ENCODE results near the gene RPL22L1. TPM values are rescaled to one million over a fixed set of nuclear protein-coding genes. Genes with fewer than 3 reads are reported as not detected.
"Not testable (repeated sequence)": the region's sequence is repeated elsewhere in the genome, so short reads cannot be mapped to it uniquely, and the experiment has no call there.

RPL22L1 gene
- total RNA-seq, 3 donors from 2014 or later (not counting 1 experiment from before 2014, with no cell fraction given) = 41.9 to 53.8 (median 44.8) TPM

- H3K27ac Mint-ChIP-seq = no peak overlapping the region
- no peak for TF ChIP-seq CTCF (IDR thresholded peaks at IDR 0.05)
- no peaks in the 10 kb centered on the region for H3K4me1 ChIP-seq (ENCODE audit: control insufficient read depth, insufficient read depth, low read length)
- no peaks in the 10 kb centered on the region for H3K27me3 ChIP-seq (ENCODE audit: control insufficient read depth, insufficient read depth, low read length)
- no peak overlapping the region for H3K27ac ChIP-seq (ENCODE audit: low read length)
- no peak overlapping the region for H3K4me3 ChIP-seq (ENCODE audit: low read length)
- no peaks in the 10 kb centered on the region for H3K4me1 Mint-ChIP-seq
- DNase-seq (no peak), ATAC-seq (no peak)
- H3K36me3 Mint-ChIP-seq = no peaks in the 10 kb centered on the region
- H3K4me3 Mint-ChIP-seq = no peak overlapping the region
- peaks cover 4 to 22% of the 10 kb centered on the region in 2 donors for H3K27me3 Mint-ChIP-seq (ENCODE audit: low read depth in 2 of 2)
- no peaks in the 10 kb centered on the region for H3K36me3 ChIP-seq (ENCODE audit: control insufficient read depth, insufficient read depth, low read length)
- no peaks in the 10 kb centered on the region for H3K9me3 ChIP-seq (ENCODE audit: control insufficient read depth, insufficient read depth, low read length)
- no peaks in the 10 kb centered on the region for H3K9me3 Mint-ChIP-seq
- intact Hi-C loops (cut with micrococcal nuclease) = no loop called here
Observed at GRCh38 chr3:170889132-170889531, 19.1 kb upstream of the RPL22L1 start.

- H3K4me3 Mint-ChIP-seq; H3K9me3 Mint-ChIP-seq; H3K36me3 ChIP-seq (ENCODE audit: control insufficient read depth, insufficient read depth, low read length); H3K4me3 ChIP-seq (ENCODE audit: low read length); H3K27ac Mint-ChIP-seq; DNase-seq; H3K27ac ChIP-seq (ENCODE audit: low read length); H3K36me3 Mint-ChIP-seq; H3K4me1 Mint-ChIP-seq; ATAC-seq; intact Hi-C loops (cut with micrococcal nuclease); H3K27me3 ChIP-seq (ENCODE audit: control insufficient read depth, insufficient read depth, low read length); H3K9me3 ChIP-seq (ENCODE audit: control insufficient read depth, insufficient read depth, low read length); H3K4me1 ChIP-seq (ENCODE audit: control insufficient read depth, insufficient read depth, low read length): not testable (repeated sequence)
- WGBS (ENCODE audit: insufficient coverage) = 96% methylated on average over 19 of the region's 24 CpGs
- H3K27me3 Mint-ChIP-seq (ENCODE audit: low read depth in 2 of 2) = peaks cover 4 to 22% of the 10 kb centered on the region in 2 donors
Observed at GRCh38 chr3:170884109-170884930, 14.3 kb upstream of the RPL22L1 start.

GRCh38 chr3:170878688-170879087, 8.7 kb upstream of the RPL22L1 start:
- WGBS (ENCODE audit: insufficient coverage) = no CpG with 5 or more reads among the region's 5 CpGs
- H3K9me3 Mint-ChIP-seq; H3K27ac ChIP-seq (ENCODE audit: low read length); H3K4me1 Mint-ChIP-seq; H3K4me3 Mint-ChIP-seq; H3K4me1 ChIP-seq (ENCODE audit: control insufficient read depth, insufficient read depth, low read length); H3K4me3 ChIP-seq (ENCODE audit: low read length); H3K27me3 Mint-ChIP-seq (ENCODE audit: low read depth in 2 of 2); DNase-seq; H3K36me3 Mint-ChIP-seq; H3K9me3 ChIP-seq (ENCODE audit: control insufficient read depth, insufficient read depth, low read length); H3K27ac Mint-ChIP-seq; ATAC-seq; H3K27me3 ChIP-seq (ENCODE audit: control insufficient read depth, insufficient read depth, low read length); H3K36me3 ChIP-seq (ENCODE audit: control insufficient read depth, insufficient read depth, low read length); intact Hi-C loops (cut with micrococcal nuclease): not testable (repeated sequence)

- H3K9me3 ChIP-seq (ENCODE audit: control insufficient read depth, insufficient read depth, low read length); ATAC-seq; H3K9me3 Mint-ChIP-seq; DNase-seq; H3K4me3 ChIP-seq (ENCODE audit: low read length); intact Hi-C loops (cut with micrococcal nuclease); H3K36me3 Mint-ChIP-seq; H3K36me3 ChIP-seq (ENCODE audit: control insufficient read depth, insufficient read depth, low read length); H3K27me3 ChIP-seq (ENCODE audit: control insufficient read depth, insufficient read depth, low read length); H3K27ac ChIP-seq (ENCODE audit: low read length); H3K4me1 ChIP-seq (ENCODE audit: control insufficient read depth, insufficient read depth, low read length); H3K4me3 Mint-ChIP-seq; H3K27ac Mint-ChIP-seq; H3K27me3 Mint-ChIP-seq (ENCODE audit: low read depth in 2 of 2); H3K4me1 Mint-ChIP-seq: not testable (repeated sequence)
- WGBS (ENCODE audit: insufficient coverage) = 100% methylated on average over 4 of the region's 6 CpGs
Observed at GRCh38 chr3:170877311-170877710, 7.3 kb upstream of the RPL22L1 start.

GRCh38 chr3:170876537-170876936, 6.5 kb upstream of the RPL22L1 start:
- H3K4me1 Mint-ChIP-seq = no peaks in the 10 kb centered on the region
- Histone ChIP-seq H3K27ac (ENCODE audit: low read length) (no peak overlapping the region), H3K36me3 (ENCODE audit: control insufficient read depth, insufficient read depth, low read length) (no peaks in the 10 kb centered on the region), H3K27me3 (ENCODE audit: control insufficient read depth, insufficient read depth, low read length) (no peaks in the 10 kb centered on the region), H3K9me3 (ENCODE audit: control insufficient read depth, insufficient read depth, low read length) (no peaks in the 10 kb centered on the region), H3K4me3 (ENCODE audit: low read length) (no peak overlapping the region), H3K4me1 (ENCODE audit: control insufficient read depth, insufficient read depth, low read length) (no peaks in the 10 kb centered on the region)
- no peak for TF ChIP-seq CTCF (IDR thresholded peaks at IDR 0.05)
- no peak overlapping the region for H3K4me3 Mint-ChIP-seq
- intact Hi-C loops (cut with micrococcal nuclease) = no loop called here
- H3K36me3 Mint-ChIP-seq = no peaks in the 10 kb centered on the region
- H3K27me3 Mint-ChIP-seq (ENCODE audit: low read depth in 2 of 2) = no peaks in the 10 kb centered on the region
- H3K27ac Mint-ChIP-seq = no peak overlapping the region
- H3K9me3 Mint-ChIP-seq = no peaks in the 10 kb centered on the region
- DNase-seq (no peak), ATAC-seq (no peak)
- 95% methylated on average over 2 of the region's 2 CpGs for WGBS (ENCODE audit: insufficient coverage)

Data from natural killer cell (primary cell).